GM21447 (cell line): ENCODE data around the gene BIK.
"Not testable (repeated sequence)": the region's sequence is repeated elsewhere in the genome, so short reads cannot be mapped to it uniquely, and the experiment has no call there.

Experiments
- ATAC-seq: cut with Tn5 transposase; IDR thresholded peaks from one replicate; pipeline ENCODE4 v1.9.1; 2021; ENCODE audit not compliant: unreplicated experiment

BIK gene

DNA sequence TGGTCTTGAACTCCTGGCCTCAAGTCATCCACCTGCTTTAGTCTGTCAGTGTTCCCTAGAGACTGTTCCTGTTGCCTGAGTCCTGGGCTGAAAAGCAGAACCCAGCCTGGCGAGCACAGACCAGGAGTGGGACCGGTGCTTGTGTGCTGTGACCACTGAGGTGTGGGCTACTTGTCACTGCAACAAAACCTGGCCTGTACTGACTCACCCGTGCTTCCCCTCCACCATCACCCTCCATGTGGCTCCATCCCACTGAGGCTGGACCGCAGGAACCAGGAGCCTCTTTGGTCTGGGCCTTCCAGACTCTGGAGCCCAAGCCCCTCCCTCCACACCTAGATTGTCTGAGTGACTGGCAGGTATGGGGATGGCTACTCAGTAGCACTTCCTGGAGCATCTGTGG, 24.0 kb downstream of the BIK start:
- ATAC-seq: no peak

DNA sequence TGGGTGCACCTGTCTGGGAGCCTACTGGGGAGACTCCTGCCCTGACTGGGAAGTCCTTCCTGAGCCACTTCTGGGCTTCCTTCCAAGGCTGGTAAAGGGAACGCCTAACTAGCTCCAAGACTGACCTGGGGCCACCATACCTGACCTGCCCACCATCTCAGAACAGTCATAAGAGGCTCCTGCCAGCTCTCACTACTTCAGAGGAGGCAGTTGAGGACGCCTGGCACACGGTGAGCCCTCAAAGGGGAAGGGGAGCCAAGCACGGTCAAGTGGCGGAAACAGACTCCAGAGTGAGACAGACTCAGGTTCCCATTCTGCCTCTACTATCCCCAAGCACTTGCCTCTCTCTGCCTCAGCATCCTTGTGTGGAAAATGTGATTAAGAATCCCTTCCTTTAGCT, 25.0 kb downstream of the BIK start:
- no peak for ATAC-seq

DNA sequence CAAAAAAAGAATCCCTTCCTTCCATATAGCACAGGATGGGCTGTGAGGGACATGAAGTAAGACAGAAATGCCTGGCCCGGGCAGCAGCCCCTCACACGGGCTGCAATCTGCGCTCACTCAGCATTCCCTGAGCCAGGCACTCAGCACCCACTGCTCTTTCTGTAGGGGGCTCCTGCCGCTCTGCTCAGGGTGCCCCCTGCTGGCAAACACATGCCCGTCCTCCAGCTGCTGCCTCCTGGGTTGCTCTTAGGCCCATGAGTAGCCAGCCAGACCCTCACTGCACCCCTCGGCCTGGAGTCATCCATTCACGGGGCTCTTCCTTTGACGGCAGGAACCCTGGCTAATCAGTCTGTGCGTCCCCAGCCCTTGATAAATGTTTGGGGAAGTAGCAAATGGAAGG, 25.7 kb downstream of the BIK start:
- no peak for ATAC-seq

DNA sequence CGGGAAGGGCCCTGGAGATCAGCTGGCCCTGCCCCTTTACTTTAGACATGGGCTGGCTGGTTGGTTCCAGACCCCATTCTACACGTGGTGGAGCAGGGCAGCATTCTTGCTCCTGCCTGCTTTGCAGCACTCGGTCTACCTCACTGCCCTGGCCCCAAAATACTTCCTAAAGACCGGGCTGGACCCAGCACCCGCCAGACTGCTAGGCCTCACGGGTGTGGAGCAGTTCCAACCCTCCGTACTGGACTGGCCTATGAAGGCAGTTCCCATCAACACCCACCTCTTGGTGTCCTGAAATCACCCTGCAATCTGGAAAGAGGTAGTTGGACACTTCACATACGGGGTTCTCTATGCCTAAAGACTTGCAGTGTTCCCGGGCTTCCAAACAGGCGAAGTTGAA, 26.3 kb downstream of the BIK start:
- no peak for ATAC-seq

DNA sequence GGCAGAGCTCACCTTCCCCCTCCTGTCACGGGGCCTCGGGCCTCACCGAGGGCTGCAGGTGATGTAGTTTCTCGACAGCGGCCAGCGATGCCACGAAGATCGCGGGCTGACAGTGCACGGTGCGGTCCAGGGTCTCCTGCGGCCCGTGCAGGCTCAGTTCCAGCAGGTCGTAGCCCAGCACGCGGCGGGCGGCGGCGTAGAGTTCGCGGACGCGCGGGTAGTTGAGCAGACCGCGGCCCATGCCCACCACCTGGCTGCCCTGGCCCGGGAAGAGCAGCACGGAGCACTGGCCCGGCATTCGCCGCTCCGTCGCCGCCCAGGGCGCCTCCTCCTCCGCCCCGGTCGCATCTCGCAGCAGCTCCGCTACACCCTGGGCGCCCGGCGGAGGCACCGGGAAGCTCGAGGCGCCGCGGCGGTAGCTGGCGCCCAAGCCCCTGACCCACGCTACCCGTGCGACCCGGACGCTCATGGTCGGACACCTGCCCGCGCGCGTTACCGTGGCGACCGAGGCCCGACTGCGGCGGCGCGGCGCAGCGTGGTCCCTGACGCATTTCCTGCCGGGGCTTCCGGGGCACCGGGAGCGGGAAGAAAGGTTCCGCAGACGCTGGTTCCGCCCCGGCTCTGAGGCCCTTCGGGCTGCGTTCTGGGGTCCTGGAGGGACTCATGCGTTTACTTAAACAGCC, 32.5 kb downstream of the BIK start, which contains the start of gene MCAT:
MCAT (minus strand) TSS at position 519 of the 683 bp plus-strand sequence; CDS start at position 469, 50 bp downstream.
- peak; percentile 74 for ATAC-seq

DNA sequence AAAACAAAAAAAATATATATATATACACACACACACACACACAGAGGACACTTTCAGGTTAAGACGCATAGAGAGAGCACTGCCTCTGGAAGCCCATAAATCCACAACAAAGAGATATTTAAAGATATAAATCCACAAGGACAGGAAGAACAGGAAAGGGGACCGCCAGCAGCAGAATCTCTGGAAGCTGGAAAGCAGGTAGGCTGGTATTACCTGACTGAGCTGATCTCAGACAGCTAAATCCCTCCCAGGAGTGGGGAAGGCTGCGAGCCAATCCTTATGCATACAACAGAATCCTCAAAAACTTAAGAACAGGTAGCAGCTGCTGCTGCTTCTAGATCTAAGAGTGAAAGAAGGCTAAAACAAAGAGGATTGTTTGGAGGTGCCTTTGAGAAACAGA, 34.4 kb downstream of the BIK start:
- no peak for ATAC-seq

DNA sequence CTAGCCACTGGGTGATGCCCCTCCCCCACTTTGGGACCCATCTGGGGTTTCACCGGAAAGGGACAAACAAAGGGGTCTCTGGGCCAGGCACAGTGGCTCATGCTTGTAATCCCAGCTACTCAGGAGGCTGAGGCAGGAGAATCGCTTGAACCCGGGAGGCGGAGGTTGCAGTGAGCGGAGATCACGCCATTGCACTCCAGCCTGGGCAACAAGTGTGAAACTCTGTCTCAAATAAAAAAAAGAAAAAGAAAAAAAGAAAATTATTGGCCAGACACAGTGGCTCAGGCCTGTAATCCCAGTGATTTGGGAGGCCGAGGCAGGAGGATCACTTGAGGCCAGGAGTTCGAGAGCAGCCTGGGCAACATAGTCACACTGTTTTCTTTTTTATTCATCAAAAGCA, 34.8 kb downstream of the BIK start:
- not testable (repeated sequence) for ATAC-seq

DNA sequence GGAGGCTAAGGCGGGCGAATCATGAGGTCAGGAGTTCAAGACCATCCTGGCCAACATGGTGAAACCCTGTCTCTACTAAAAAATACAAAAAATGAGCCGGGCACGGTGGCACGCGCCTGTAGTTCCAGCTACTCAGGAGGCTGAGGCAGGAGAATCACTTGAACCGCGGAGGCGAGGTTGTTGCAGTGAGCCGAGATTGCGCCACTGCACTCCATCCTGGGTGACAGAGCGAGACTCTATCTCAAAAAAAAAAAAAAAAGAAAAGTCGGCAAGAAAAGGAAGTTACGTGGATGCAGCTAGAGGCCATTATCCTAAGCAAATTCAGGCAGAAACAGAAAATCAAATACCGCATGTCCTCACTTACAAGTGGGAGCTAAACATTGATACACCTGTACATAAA, 35.8 kb downstream of the BIK start:
- not testable (repeated sequence) for ATAC-seq

DNA sequence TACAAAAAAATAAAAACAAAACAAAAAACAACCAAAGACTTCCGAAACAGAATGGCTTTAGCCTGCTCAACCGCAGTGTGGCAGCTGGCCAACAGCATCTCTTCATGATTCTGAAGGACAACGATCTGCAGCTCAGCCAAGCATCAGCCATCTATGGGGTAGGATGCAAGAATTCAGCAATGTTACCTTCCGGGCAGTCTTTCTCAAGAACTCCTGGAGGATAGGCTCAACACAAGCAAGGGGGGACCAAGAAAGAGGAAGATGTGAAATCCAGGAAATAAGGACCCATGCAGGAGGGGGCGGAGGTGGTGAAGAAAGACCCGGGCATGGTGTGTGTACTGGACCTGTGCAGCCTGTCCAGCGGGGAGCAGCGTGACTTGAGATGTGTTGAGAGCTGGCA, 37.3 kb downstream of the BIK start:
- no peak for ATAC-seq

DNA sequence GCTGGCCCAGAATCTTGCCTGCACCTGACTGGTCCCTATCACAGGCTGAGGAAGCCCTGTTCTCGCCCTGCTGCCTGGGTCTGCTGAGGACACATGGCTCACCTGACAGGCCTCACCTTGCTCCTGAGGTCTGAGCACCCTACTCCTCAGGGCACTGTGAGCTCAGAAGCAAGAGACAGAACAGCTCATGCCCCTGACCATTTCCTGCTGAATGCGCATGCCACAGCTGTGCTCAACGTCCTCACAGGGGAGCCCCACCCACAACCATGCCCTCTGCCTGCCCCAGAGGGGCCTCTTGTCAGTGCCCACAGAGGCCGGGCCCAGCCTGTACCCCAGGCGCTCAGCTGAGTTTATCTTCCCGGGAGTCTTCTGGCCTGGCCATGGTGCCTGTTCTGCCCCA, 38.0 kb downstream of the BIK start:
- ATAC-seq: no peak

DNA sequence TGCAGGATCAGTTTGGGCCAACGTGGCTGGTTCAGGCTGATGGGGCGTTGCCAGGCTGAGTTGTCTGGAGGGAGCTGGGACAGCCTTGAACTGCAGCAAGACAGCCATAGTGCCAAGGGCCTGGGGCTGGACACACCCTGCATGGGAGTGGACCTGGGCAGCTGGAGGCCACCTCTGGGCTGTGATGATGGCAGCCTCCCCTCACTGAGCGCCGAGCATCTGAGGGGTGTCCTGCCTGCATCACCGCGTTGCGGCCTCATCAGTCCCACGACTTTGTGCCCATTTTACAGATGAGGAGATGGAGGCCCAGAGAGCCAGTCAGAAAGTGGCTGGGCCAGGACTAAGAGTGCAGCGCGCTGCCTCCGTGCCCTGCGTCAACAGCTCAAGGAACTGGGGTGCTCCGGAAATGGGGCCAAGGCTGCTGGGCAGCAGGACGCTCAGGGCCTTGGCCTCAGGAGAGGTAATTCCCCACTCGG, 40.2 kb downstream of the BIK start:
- ATAC-seq: no peak

DNA sequence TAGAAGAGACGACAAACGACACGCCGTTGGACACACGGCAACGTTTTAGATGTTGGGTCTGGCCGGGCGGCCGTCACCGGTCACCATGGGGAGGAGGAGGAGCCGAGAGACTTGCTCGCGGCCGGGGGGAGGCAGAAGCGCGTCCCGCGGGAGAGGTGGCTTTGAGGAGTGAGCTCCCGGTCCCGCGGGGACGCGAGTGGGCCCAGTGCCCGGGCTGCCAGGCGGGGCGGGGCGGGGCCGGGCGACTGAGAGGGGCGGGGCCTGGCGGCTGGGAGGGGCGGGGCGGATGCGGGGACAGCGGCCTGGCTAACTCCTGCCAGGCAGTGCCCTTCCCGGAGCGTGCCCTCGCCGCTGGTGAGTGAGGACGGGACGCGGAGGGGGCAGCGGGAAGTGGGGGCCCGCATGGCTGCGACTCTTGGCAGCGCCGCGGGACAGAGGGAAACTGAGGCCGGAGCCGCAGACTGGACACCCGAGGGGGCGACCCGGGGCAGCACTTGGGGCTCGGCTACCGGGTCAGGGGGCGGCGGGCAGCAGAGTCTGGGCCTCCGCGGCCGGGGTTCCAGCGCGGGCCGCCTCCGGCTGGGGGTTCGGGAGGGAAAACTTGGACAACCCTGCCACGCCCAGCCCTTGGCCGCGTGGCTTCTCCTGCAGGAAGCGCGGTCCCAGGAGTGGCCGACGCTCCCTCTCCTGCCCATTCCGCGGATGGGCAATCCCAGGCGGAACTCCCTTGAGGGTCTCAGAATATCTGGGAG, 40.9 kb downstream of the BIK start, which contains the start of gene TSPO:
TSPO (plus strand) TSS at position 309 of the 752 bp plus-strand sequence. CDS start 7,680 bp downstream, outside the sequence.
- ATAC-seq: no peak

DNA sequence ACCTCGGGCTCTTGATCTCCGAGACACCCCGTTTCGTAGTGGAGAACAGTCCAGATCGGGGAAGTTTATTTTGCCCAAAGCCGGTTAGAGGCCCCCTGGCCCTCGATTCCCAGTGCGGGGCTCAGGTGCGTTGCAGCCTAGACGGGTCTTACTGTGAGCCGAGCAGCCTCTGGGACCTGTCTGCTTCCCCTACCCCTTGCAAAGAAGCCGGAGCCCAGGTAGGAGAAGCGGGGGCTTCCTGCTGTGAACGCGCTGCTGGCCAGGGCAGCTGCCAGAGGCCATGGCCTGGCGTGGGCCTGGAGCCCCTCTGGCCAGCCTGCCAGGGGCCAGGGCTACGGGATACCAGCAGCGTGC, 41.4 kb downstream of the BIK start:
- no peak for ATAC-seq

DNA sequence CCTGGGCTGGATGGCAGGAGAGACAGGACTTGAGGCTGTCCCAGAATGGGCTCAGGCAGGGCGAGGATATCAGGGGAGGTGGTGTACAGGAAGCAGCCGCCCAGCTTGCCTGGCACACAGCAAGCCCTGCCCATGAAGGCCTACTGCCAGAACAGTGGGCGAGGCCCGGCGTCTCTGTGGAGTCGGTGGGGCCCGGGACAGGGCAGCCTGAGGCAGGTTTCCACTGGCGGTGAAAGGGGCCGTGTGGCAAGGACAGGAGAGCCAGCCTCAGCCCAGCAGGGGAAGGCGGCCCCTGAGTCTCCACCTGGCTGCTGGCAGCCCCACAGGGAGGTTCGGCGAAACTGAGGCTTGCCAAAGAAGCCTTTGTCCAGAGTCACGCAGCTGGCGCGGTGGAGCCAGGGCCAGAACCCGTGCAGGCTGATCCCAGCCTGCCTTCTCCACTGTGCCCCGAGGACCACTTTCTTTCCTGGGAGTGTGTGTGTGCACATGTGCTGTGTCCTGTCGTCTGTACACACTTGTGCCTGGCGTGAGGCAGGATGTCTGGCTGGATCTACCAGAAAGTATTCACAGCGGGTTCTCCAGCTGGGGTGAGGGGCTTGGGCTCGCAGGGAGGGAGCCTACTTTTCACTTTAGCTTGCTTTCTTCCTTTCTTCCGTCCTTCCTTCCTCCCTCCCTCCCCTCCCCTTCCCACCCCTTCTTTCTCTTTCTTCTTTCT, 42.0 kb downstream of the BIK start:
- no peak for ATAC-seq

DNA sequence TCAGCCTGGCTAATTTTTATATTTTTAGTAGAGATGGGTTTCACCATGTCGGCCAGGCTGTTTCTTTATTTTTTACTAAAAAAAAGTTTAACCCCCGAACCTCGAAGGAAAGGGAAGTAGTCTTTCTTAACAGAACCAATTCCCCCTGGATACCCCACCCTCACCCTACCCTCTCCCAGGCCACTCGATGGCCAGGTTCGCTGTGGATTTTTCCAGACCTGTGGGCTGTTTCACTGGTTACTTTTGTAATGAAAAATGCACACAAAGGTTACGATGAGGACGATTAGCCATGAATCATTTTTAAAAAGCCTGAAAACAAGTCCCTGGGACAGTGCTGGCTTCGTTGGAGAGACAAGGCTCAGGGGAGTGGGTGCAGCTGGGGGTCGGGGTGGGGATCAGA, 43.3 kb downstream of the BIK start:
- no peak for ATAC-seq

DNA sequence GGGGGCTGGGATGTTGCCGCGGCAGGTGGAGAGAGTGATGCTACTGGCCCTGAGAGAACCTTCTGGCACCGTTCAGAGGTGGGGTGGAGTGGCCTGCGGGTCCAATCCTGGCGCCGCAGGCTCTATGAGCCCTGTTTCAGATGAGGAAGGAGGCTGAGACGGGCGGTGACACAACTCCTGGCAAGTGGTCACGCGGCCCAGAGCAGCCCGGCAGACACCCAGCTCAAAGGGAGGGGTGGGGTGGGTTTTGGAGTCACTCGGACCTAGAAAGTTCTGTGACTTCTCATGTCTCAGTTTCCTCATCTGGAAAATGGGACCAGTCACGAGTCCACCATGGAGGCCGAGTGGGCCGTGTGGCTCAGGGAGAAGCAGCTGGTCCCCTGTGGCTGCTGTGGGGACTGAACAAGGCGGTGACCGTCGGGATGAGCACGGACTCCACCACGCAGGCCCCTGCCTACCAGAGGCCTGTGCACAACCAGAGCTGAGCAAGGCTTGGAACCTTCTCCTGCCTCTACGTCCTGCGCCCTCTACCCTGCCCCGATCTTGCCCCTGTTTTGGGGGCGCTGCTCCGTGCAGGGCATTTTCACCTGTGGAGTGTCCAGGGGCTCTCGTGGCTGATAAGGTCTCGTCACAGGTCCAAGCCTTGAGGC, 44.5 kb downstream of the BIK start:
- ATAC-seq: no peak

DNA sequence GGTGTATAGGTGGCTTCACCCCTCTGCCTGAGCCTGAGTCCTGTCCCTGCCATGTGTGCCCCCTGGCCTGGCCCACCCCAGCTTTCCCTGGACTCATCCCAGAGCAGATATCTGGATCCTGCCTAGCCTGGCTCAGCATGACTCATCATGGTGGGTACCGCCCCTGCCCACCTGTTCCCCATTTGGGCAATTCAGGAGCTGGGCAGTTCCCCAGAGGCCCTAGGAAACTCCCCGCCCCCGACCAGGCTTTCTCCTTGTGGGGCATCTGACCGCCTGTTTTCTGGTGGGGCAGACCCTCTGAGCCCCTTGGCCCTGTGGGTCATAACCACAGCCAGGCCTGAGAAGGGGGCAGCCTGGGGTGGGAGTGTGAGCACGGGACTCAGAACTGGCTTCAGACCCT, 45.2 kb downstream of the BIK start:
- no peak for ATAC-seq

DNA sequence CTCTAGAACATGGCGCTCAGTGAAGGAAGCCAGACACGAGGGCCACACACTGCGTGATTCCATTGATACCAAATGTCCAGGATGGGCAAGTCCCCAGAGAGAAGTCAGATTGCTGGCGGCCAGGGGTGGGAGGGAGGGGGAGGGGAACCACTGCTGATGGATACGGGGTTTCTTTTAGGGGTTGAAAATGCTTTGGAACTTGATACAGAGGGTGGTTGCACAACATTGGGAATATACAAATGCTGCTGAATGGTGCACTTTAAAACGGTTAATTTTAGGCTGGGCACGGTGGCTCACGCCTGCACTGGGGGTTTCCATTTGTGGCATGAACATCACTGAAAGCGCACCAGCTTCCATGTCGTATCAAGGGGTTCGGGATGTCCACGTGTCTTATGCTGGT, 45.9 kb downstream of the BIK start:
- no peak for ATAC-seq

DNA sequence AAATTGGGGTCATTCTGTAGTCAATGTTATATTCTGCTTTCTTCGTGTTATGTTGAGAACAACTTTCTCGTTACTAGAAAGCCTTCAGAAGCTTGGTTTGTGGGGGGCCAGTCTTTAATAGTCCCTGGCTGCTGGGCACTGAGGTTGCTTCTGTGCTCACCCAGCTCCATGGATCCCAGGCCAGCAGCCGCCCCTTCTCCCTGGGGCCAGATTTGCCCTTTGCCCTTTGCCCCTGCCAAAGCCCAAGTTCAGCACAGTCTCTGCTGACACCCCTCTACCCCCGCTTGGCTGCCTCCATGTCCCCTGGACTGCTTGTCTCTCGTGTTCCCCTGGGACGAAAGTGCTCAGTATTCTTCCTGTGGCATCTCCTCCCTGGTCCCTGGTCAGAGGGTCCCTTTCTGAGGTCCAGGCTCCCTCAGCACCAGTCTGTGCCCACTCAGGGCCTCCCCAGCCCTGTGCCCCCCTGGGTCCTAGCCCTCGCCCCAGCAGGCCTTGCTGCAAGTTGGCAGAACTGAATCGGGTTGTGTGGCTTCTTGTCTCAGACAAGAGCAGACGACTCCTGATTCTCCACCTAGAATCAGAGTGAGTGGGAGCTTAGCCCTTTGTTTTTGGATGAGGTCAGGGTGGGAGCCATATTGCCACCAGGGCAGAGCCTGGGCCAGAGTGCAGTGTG, 47.5 kb downstream of the BIK start:
- no peak for ATAC-seq

DNA sequence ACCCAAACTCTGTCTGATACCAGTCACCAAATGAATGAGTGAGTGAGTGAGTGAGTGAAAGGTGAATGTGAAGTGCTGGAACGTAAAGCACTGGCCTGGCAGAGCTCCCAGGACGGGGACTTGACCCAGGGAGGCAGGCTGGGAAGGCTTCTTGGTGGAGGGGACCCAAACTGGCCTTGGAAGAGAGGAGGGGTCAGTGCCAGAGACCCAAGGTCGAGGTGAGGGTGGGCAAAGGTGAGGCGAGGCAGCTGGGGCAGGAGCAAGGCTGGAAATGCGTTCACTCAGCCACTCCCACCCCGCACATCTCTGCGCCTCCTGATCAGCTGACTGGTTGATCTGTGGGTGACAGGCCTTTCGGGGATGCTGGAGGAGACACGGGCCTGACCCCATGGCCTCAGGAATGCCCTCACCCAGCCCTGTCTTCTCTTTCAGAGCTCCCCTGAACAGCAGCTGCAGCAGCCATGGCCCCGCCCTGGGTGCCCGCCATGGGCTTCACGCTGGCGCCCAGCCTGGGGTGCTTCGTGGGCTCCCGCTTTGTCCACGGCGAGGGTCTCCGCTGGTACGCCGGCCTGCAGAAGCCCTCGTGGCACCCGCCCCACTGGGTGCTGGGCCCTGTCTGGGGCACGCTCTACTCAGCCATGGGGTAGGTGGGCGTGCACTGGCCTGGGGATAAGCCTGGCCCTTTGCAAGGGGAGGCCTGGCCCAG, 48.4 kb downstream of the BIK start:
- no peak for ATAC-seq
